ENCODE results near the gene DCDC2B.

GRCh38 chr1:32215629-32216480, 7.0 kb downstream of the DCDC2B start:
- TF ChIP-seq CTCF (IDR thresholded peaks at IDR 0.05) (peak; percentile 17 to 58 (median 49)), POLR2A (IDR thresholded peaks at IDR 0.05) (no peak), EP300 (IDR thresholded peaks at IDR 0.05) (no peak), POLR2AphosphoS5 (IDR thresholded peaks at IDR 0.05) (no peak)

Measured in sigmoid colon (tissue), 4 donors.